HL-60 (cell line): ENCODE results near the gene JAK3.

Experiments
- GABPA ChIP-seq: IDR thresholded peaks from 2 replicates; pipeline ENCODE4 v1.6.1; 2012; ENCODE audit warnings: low read depth
- TF ChIP-seq, protein P1 (sequence below): IDR thresholded peaks from one replicate; pipeline ENCODE4 v1.5.1; 2011; ENCODE audit warnings: low read length, control low read depth, inconsistent platforms; ENCODE audit not compliant: insufficient read depth

DNA sequence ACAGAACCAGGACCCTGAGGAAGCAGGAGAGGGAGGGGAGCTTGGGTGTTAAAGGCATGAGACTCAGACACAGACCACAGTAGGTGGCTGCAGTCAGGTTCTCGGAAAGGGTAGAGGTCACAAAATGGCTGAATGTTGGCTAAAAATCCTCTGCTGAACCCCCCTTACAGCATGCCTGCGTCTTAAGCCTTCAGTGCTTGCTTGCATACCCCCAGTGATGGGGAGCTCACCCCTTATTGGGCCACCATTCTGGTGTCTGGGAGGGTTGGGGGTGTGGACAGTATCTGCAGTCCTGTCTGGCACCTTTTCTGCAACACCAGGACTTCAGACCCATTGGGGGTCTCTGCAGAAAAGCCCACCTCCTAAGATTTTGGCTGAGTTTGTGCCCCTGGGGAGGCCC is 67.0 kb downstream of the JAK3 start:
- TF ChIP-seq, protein P1, sequence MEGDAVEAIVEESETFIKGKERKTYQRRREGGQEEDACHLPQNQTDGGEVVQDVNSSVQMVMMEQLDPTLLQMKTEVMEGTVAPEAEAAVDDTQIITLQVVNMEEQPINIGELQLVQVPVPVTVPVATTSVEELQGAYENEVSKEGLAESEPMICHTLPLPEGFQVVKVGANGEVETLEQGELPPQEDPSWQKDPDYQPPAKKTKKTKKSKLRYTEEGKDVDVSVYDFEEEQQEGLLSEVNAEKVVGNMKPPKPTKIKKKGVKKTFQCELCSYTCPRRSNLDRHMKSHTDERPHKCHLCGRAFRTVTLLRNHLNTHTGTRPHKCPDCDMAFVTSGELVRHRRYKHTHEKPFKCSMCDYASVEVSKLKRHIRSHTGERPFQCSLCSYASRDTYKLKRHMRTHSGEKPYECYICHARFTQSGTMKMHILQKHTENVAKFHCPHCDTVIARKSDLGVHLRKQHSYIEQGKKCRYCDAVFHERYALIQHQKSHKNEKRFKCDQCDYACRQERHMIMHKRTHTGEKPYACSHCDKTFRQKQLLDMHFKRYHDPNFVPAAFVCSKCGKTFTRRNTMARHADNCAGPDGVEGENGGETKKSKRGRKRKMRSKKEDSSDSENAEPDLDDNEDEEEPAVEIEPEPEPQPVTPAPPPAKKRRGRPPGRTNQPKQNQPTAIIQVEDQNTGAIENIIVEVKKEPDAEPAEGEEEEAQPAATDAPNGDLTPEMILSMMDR = no peak
- no peak for TF ChIP-seq GABPA
